Liver (tissue), 9 donors: Measurements from ENCODE around the gene NUTM2F. TPM values are rescaled to one million over a fixed set of nuclear protein-coding genes. Genes with fewer than 3 reads are reported as not detected.

ENCODE experiments used
- DNase-seq: peaks from one replicate; pipeline ENCODE4 v3.0.0-alpha.2; 2017; ENCODE audit warnings: low spot score
- H3K27ac ChIP-seq, 2 donors: one replicate each; pipeline ENCODE4 v1.7.0; 2013; ENCODE audit warnings: inconsistent platforms in 2 of 2, low read length in 2 of 2, control low read depth in 1 of 2, low read depth in 1 of 2, mild to moderate bottlenecking in 1 of 2
- H3K27me3 ChIP-seq, 4 donors: one replicate each; pipeline versions ENCODE4 v1.6.1 to v1.7.0; 2013; ENCODE audit warnings: low read length in 3 of 4, inconsistent platforms in 1 of 4, mild to moderate bottlenecking in 1 of 4, moderate library complexity in 1 of 4; ENCODE audit not compliant: control insufficient read depth in 4 of 4, insufficient read depth in 4 of 4
- H3K36me3 ChIP-seq, 4 donors: one replicate each; pipeline versions ENCODE4 v1.6.1 to v1.7.0; 2013; ENCODE audit warnings: low read length in 3 of 4, mild to moderate bottlenecking in 3 of 4, low read depth in 1 of 4, moderate library complexity in 1 of 4; ENCODE audit not compliant: control insufficient read depth in 4 of 4, insufficient read depth in 3 of 4
- H3K4me1 ChIP-seq, 4 donors: one replicate each; pipeline versions ENCODE4 v1.6.1 to v1.7.0; 2013; ENCODE audit warnings: low read length in 3 of 4, mild to moderate bottlenecking in 3 of 4, moderate library complexity in 1 of 4; ENCODE audit not compliant: control insufficient read depth in 4 of 4, insufficient read depth in 4 of 4
- H3K4me3 ChIP-seq, 3 donors: one replicate each; pipeline versions ENCODE4 v1.6.1 to v1.7.0; 2013; ENCODE audit warnings: low read length in 3 of 3, control low read depth in 1 of 3, low read depth in 1 of 3, mild to moderate bottlenecking in 1 of 3
- H3K9ac ChIP-seq, 2 donors: one replicate each; pipeline ENCODE4 v1.7.0; 2013; ENCODE audit warnings: low read length in 2 of 2, mild to moderate bottlenecking in 2 of 2, moderate library complexity in 2 of 2, control low read depth in 1 of 2, low read depth in 1 of 2
- H3K9me3 ChIP-seq, 4 donors: one replicate each; pipeline versions ENCODE4 v1.6.1 to v1.7.0; 2013; ENCODE audit warnings: low read length in 3 of 4; ENCODE audit not compliant: control insufficient read depth in 4 of 4
- ATF3 ChIP-seq: IDR thresholded peaks from 2 replicates; pipeline ENCODE4 v1.6.1; 2016; ENCODE audit warnings: antibody characterized with exemption
- CTCF ChIP-seq: fragments of 150-350 bp; IDR thresholded peaks from 2 replicates; pipeline ENCODE4 v1.5.1; 2017; ENCODE audit warnings: improper control_type of control experiment, low read depth, low read length; ENCODE audit not compliant: missing input control
- EGR1 ChIP-seq, 2 donors: IDR thresholded peaks; 2 replicates each; pipeline ENCODE4 v1.6.1; 2016 to 2018; ENCODE audit warnings: antibody characterized with exemption in 2 of 2, low read depth in 2 of 2
- FOXA1 ChIP-seq: IDR thresholded peaks from 2 replicates; pipeline ENCODE4 v1.6.1; 2016; ENCODE audit warnings: antibody characterized with exemption
- FOXA2 ChIP-seq: IDR thresholded peaks from 2 replicates; pipeline ENCODE4 v1.6.1; 2016; ENCODE audit warnings: antibody characterized with exemption
- GABPA ChIP-seq, 2 donors: IDR thresholded peaks in 1 of 2; conservative IDR thresholded peaks in 1 of 2; 2 replicates each; pipeline ENCODE4 v1.6.1; 2016; ENCODE audit warnings: antibody characterized with exemption in 2 of 2, mild to moderate bottlenecking in 1 of 2, moderate library complexity in 1 of 2
- HNF4A ChIP-seq, 2 donors: conservative IDR thresholded peaks; 2 replicates each; pipeline ENCODE4 v1.6.1; 2016; ENCODE audit warnings: antibody characterized with exemption in 2 of 2, mild to moderate bottlenecking in 2 of 2
- HNF4G ChIP-seq: IDR thresholded peaks from 2 replicates; pipeline ENCODE4 v1.6.1; 2016; ENCODE audit warnings: antibody characterized with exemption
- JUND ChIP-seq, 2 donors: IDR thresholded peaks; 2 replicates each; pipeline ENCODE4 v1.6.1; 2016; ENCODE audit warnings: antibody characterized with exemption in 2 of 2
- NR2F2 ChIP-seq: IDR thresholded peaks from 2 replicates; pipeline ENCODE4 v1.6.1; 2016; ENCODE audit warnings: antibody characterized with exemption
- RAD21 ChIP-seq, 2 donors: IDR thresholded peaks; 2 replicates each; pipeline ENCODE4 v1.6.1; 2016; ENCODE audit warnings: antibody characterized with exemption in 2 of 2, mild to moderate bottlenecking in 2 of 2
- REST ChIP-seq: IDR thresholded peaks from 2 replicates; pipeline ENCODE4 v1.6.1; 2016; ENCODE audit warnings: antibody characterized with exemption, mild to moderate bottlenecking
- RXRA ChIP-seq, 2 donors: IDR thresholded peaks; 2 replicates each; pipeline ENCODE4 v1.6.1; 2017 to 2018; ENCODE audit warnings: antibody characterized with exemption in 2 of 2, mild to moderate bottlenecking in 1 of 2
- SP1 ChIP-seq: IDR thresholded peaks from 2 replicates; pipeline ENCODE4 v1.6.1; 2018; ENCODE audit warnings: antibody characterized with exemption, mild to moderate bottlenecking
- TAF1 ChIP-seq: conservative IDR thresholded peaks from 2 replicates; pipeline ENCODE4 v1.6.1; 2016; ENCODE audit warnings: antibody characterized with exemption, mild to moderate bottlenecking
- YY1 ChIP-seq: IDR thresholded peaks from 2 replicates; pipeline ENCODE4 v1.6.1; 2016; ENCODE audit warnings: antibody characterized with exemption, mild to moderate bottlenecking
- ZBTB33 ChIP-seq: IDR thresholded peaks from 2 replicates; pipeline ENCODE4 v1.6.1; 2016; ENCODE audit warnings: antibody characterized with exemption
- WGBS: extraction: QIAGEN DNeasy Blood & Tissue Kit; methylation state at CpG from one replicate; pipeline ENCODE4 v1.1.7; 2013; 5-methylcytosine and 5-hydroxymethylcytosine counted together
- polyA plus RNA-seq, 2 donors: library from polyadenylated mRNA; stranded (reverse) in 1 of 2; unstranded in 1 of 2; fragments of 200-250 nt in 1 of 2; fragments of >200 nt in 1 of 2; fragmentation: Nextera tagmentation in 1 of 2; extraction: Ambion mirVana in 1 of 2; gene quantifications; one replicate each; pipeline versions ENCODE4 v1.2.1 to v1.2.3, GENCODE V29; 2013 to 2015
- total RNA-seq, 2 donors: library from RNA; depleted of rRNA; stranded (reverse); fragments of >200 nt; gene quantifications; one replicate each; pipeline ENCODE4 v1.2.3, GENCODE V29; 2014
- donor health status: healthy.
- donor health status: healthy.
- donor health status: healthy.
- donor health status: healthy.
- donor health status: healthy.

The NUTM2F gene
- total and polyA plus RNA-seq, 4 donors: under 0.01 to 0.01 TPM; not detected in 2

- Histone ChIP-seq H3K9me3 (no peaks in the 10 kb centered on the region), H3K4me3 (no peak overlapping the region), H3K9ac (no peak overlapping the region), H3K27me3 (no peaks in the 10 kb centered on the region), H3K36me3 (peaks cover 0 to 8% (median 4%) of the 10 kb centered on the region in 4 donors), H3K4me1 (no peaks in the 10 kb centered on the region), H3K27ac (no peak overlapping the region)
- TF ChIP-seq ZBTB33 (no peak), RAD21 (IDR thresholded peaks at IDR 0.05) (no peak), SP1 (no peak), FOXA1 (no peak), RXRA (IDR thresholded peaks at IDR 0.05) (no peak), YY1 (no peak), ATF3 (no peak), JUND (IDR thresholded peaks at IDR 0.05) (no peak), GABPA (IDR thresholded peaks at IDR 0.05 in 1 of 2, conservative IDR thresholded peaks at IDR 0.05 in 1 of 2) (no peak), HNF4G (no peak), NR2F2 (no peak), TAF1 (no peak), CTCF (no peak), HNF4A (conservative IDR thresholded peaks at IDR 0.05) (no peak), REST (no peak)
- WGBS: 94% methylated on average over 7 of the region's 7 CpGs
- DNase-seq: no peak
Observed at GRCh38 chr9:94287877-94288513, 40.4 kb downstream of the NUTM2F start.

- H3K4me1 ChIP-seq: no peaks in the 10 kb centered on the region
- no peaks in the 10 kb centered on the region for H3K9me3 ChIP-seq
- WGBS: 96% methylated on average over 3 of the region's 3 CpGs
- H3K9ac ChIP-seq: no peak overlapping the region
- TF ChIP-seq TAF1 (no peak), NR2F2 (no peak), CTCF (no peak), FOXA2 (no peak), FOXA1 (no peak), REST (no peak), EGR1 (IDR thresholded peaks at IDR 0.05; ENCODE audit: low read depth in 2 of 2) (no peak)
- no peaks in the 10 kb centered on the region for H3K27me3 ChIP-seq
- no peak overlapping the region for H3K4me3 ChIP-seq
- DNase-seq: no peak
- H3K27ac ChIP-seq: no peak overlapping the region
- peaks cover 0 to 3% (median 1%) of the 10 kb centered on the region in 4 donors for H3K36me3 ChIP-seq
Observed at GRCh38 chr9:94286116-94286515, 42.3 kb downstream of the NUTM2F start.
